ENCODE results near the gene SPIB. TPM values are rescaled to one million over a fixed set of nuclear protein-coding genes. Genes with fewer than 3 reads are reported as not detected.

The SPIB gene
- polyA plus RNA-seq, 1 donor (not counting 4 experiments of a cell fraction or from before 2014, with no cell fraction given) = not detected

GRCh38 chr19:50475736-50476223 is 57.0 kb downstream of the SPIB start:
- Histone ChIP-seq H2AFZ (ENCODE audit: control insufficient read depth, low read length) (no peak overlapping the region), H3K9ac (ENCODE audit: control insufficient read depth, extremely low read depth, insufficient read depth, low read length) (no peak overlapping the region), H3K9me1 (ENCODE audit: control insufficient read depth, extremely low read depth, insufficient read depth, low read length) (peaks cover 2% of the 10 kb centered on the region), H4K20me1 (ENCODE audit: control insufficient read depth, extremely low read depth, insufficient read depth, low read length) (peaks cover 6% of the 10 kb centered on the region), H3K4me3 (ENCODE audit: control insufficient read depth in 2 of 3, extremely low read depth in 1 of 3, insufficient read depth in 2 of 3, low read depth in 1 of 3, low read length in 3 of 3) (no peak overlapping the region), H3K4me2 (ENCODE audit: control insufficient read depth, extremely low read depth, insufficient read depth, low read depth, low read length) (no peak overlapping the region), H3K4me1 (ENCODE audit: control insufficient read depth, extremely low read depth, insufficient read depth, low read length) (peaks cover 6% of the 10 kb centered on the region), H3K36me3 (ENCODE audit: control insufficient read depth in 2 of 2, extremely low read depth in 1 of 2, insufficient read depth in 2 of 2, low read length in 2 of 2) (peaks cover 7 to 10% of the 10 kb centered on the region in 2 experiments), H3K27me3 (ENCODE audit: control insufficient read depth, extremely low read depth, insufficient read depth, low read length) (no peaks in the 10 kb centered on the region), H3K27ac (ENCODE audit: control insufficient read depth, insufficient read depth, low read length) (no peak overlapping the region), H3K79me2 (ENCODE audit: control insufficient read depth, insufficient read depth, low read length) (peaks cover 19% of the 10 kb centered on the region), H3K9me3 (ENCODE audit: control insufficient read depth, low read depth, low read length) (no peaks in the 10 kb centered on the region)
- no peak for FAIRE-seq
- no peak for DNase-seq (ENCODE audit: low read depth, low spot score)
- TF ChIP-seq EZH2 (IDR thresholded peaks at IDR 0.05; ENCODE audit: low read length) = no peak
- TF ChIP-seq CTCF (optimal IDR thresholded peaks at IDR 0.05 in 1 of 3, IDR thresholded peaks at IDR 0.05 in 1 of 3, conservative IDR thresholded peaks at IDR 0.05 in 1 of 3; ENCODE audit: extremely low read depth in 1 of 3, insufficient read depth in 2 of 3, low read length in 3 of 3) = no peak
- dilution Hi-C loops (cut with MboI; ENCODE audit: extremely low pct_ligation_motif_present, low sequenced_read_pairs) = no loop called here

- dilution Hi-C loops (cut with MboI; ENCODE audit: extremely low pct_ligation_motif_present, low sequenced_read_pairs) = no loop called here
- FAIRE-seq = no peak
Observed at GRCh38 chr19:50476224-50476906, 57.6 kb downstream of the SPIB start, which contains the start of the genes EMC10 and GARIN5A. Gene EMC10 (plus strand): TSS chr19:50476507. CDS start chr19:50476545, 38 bp downstream. Gene GARIN5A (minus strand): TSS chr19:50476848. CDS start chr19:50476388, 460 bp downstream.

More at GRCh38 chr19:50476224-50476906, 57.6 kb downstream of the SPIB start, which contains the start of the genes EMC10 and GARIN5A:
- Histone ChIP-seq H3K9me3 (ENCODE audit: control insufficient read depth, low read depth, low read length) (no peaks in the 10 kb centered on the region), H3K4me2 (ENCODE audit: control insufficient read depth, extremely low read depth, insufficient read depth, low read depth, low read length) (peak within 1 kb of the TSS; percentile 74), H3K36me3 (ENCODE audit: control insufficient read depth in 2 of 2, extremely low read depth in 1 of 2, insufficient read depth in 2 of 2, low read length in 2 of 2) (peaks cover 7 to 16% of the 10 kb centered on the region in 2 experiments), H3K9me1 (ENCODE audit: control insufficient read depth, extremely low read depth, insufficient read depth, low read length) (peaks cover 2% of the 10 kb centered on the region), H3K27me3 (ENCODE audit: control insufficient read depth, extremely low read depth, insufficient read depth, low read length) (no peaks in the 10 kb centered on the region), H3K27ac (ENCODE audit: control insufficient read depth, insufficient read depth, low read length) (peak within 1 kb of the TSS; percentile 67), H3K79me2 (ENCODE audit: control insufficient read depth, insufficient read depth, low read length) (peaks cover 19% of the 10 kb centered on the region), H2AFZ (ENCODE audit: control insufficient read depth, low read length) (peak within 1 kb of the TSS; percentile 97), H4K20me1 (ENCODE audit: control insufficient read depth, extremely low read depth, insufficient read depth, low read length) (peaks cover 6% of the 10 kb centered on the region), H3K9ac (ENCODE audit: control insufficient read depth, extremely low read depth, insufficient read depth, low read length) (peak within 1 kb of the TSS; percentile 85), H3K4me1 (ENCODE audit: control insufficient read depth, extremely low read depth, insufficient read depth, low read length) (peaks cover 6% of the 10 kb centered on the region), H3K4me3 (ENCODE audit: control insufficient read depth in 2 of 3, extremely low read depth in 1 of 3, insufficient read depth in 2 of 3, low read depth in 1 of 3, low read length in 3 of 3) (peak within 1 kb of the TSS; percentile 85 to 94 (median 93))
- DNase-seq (ENCODE audit: low read depth, low spot score) = peak; percentile 72
- TF ChIP-seq CTCF (optimal IDR thresholded peaks at IDR 0.05 in 1 of 3, IDR thresholded peaks at IDR 0.05 in 1 of 3, conservative IDR thresholded peaks at IDR 0.05 in 1 of 3; ENCODE audit: extremely low read depth in 1 of 3, insufficient read depth in 2 of 3, low read length in 3 of 3) (no peak), EZH2 (IDR thresholded peaks at IDR 0.05; ENCODE audit: low read length) (no peak)
